Activated B cell treated with CpG ODN at 0.5 μM for 24 hours (primary cell): ENCODE measurements around the gene MATN1. TPM values are rescaled to one million over a fixed set of nuclear protein-coding genes. Genes with fewer than 3 reads are reported as not detected.

ENCODE experiments used
- ATAC-seq: fragments of 200-7000 bp; cut with Tn5 transposase; one replicate; pipeline ENCODE4 v1.10.0; 2021; ENCODE audit warnings: low read depth, mild to moderate bottlenecking, moderate library complexity
- CTCF ChIA-PET: fragments of 350-600 bp; sonication (Branson Sonifier 250); formaldehyde crosslinking; loops from one replicate; lab custom pipeline; 2021; ENCODE audit warnings: antibody characterized with exemption; lab: Charles Lee
- POLR2A ChIA-PET: fragments of 350-600 bp; sonication (Branson Sonifier 250); formaldehyde crosslinking; loops from one replicate; lab custom pipeline; 2021; ENCODE audit warnings: antibody characterized with exemption; lab: Charles Lee
- DNase-seq: peaks from one replicate; pipeline ENCODE4 v3.0.0; 2022
- H3K27ac Mint-ChIP-seq: one replicate; pipeline ENCODE4 v1.8.0; 2020; ENCODE audit warnings: mixed read lengths
- H3K27me3 Mint-ChIP-seq: one replicate; pipeline ENCODE4 v1.8.0; 2021; ENCODE audit warnings: mixed read lengths
- H3K36me3 Mint-ChIP-seq: one replicate; pipeline ENCODE4 v1.8.0; 2021; ENCODE audit warnings: low read depth, mixed read lengths
- H3K4me1 Mint-ChIP-seq: one replicate; pipeline ENCODE4 v1.8.0; 2021; ENCODE audit warnings: mixed read lengths
- H3K4me3 Mint-ChIP-seq: one replicate; pipeline ENCODE4 v1.8.0; 2020; ENCODE audit warnings: mild to moderate bottlenecking, mixed read lengths
- H3K9me3 Mint-ChIP-seq: one replicate; pipeline ENCODE4 v1.8.0; 2020; ENCODE audit warnings: mixed read lengths
- CTCF ChIP-seq: fragments of 200-600 bp; IDR thresholded peaks from one replicate; pipeline ENCODE4 v1.8.0; 2022; ENCODE audit warnings: antibody characterized with exemption, mild to moderate bottlenecking
- intact Hi-C: fragments of 100-400 bp; cut with micrococcal nuclease; formaldehyde crosslinking; loops from one replicate; pipeline ENCODE4 v1.15.1; 2024
- total RNA-seq: library from RNA; stranded (reverse); gene quantifications from 2 replicates; pipeline ENCODE4 v1.2.3, GENCODE V29; 2022

The MATN1 gene
- total RNA-seq, 1 donor from 2014 or later = 0.93 TPM

GRCh38 chr1:30760596-30761324 is 37.4 kb upstream of the MATN1 start:
- Mint-ChIP-seq H3K27ac (peak overlapping the region; percentile 80), H3K36me3 (peaks cover 17% of the 10 kb centered on the region), H3K4me3 (peak overlapping the region; percentile 99), H3K27me3 (no peaks in the 10 kb centered on the region), H3K4me1 (peaks cover 89% of the 10 kb centered on the region), H3K9me3 (no peaks in the 10 kb centered on the region)
- ChIA-PET CTCF (interaction anchor here (1.0 to 2.9 kb wide), 9 partner anchors 9 to 41 kb away, joined by 3 to 26 read pairs (median 6); no protein-coding TSS in a partner anchor), POLR2A (interaction anchor here (1.0 to 25.3 kb wide), 7 partner anchors 11 to 391 kb away, joined by 3 to 662 read pairs (median 27); partner anchors contain the start of gene MATN1)
- no peak for ATAC-seq
- no peak for DNase-seq
- no peak for TF ChIP-seq CTCF
- intact Hi-C loops = no loop called here

- H3K36me3 Mint-ChIP-seq = peaks cover 27% of the 10 kb centered on the region
- ChIA-PET CTCF (interaction anchor here (0.6 to 2.9 kb wide), 4 partner anchors 9 to 40 kb away, joined by 3 to 26 read pairs (median 4); no protein-coding TSS in a partner anchor), POLR2A (interaction anchor here (9.6 to 25.3 kb wide), 3 partner anchors 13 to 40 kb away, joined by 182 to 662 read pairs (median 648); partner anchors contain the start of gene MATN1)
- DNase-seq = no peak
- peaks cover 90% of the 10 kb centered on the region for H3K4me1 Mint-ChIP-seq
- H3K27me3 Mint-ChIP-seq = no peaks in the 10 kb centered on the region
- ATAC-seq = no peak
- intact Hi-C loops = no loop called here
- TF ChIP-seq CTCF = no peak
- no peaks in the 10 kb centered on the region for H3K9me3 Mint-ChIP-seq
- H3K4me3 Mint-ChIP-seq = peak overlapping the region; percentile 99
- H3K27ac Mint-ChIP-seq = peak overlapping the region; percentile 80
These were observed 36.4 kb upstream of the MATN1 start for GRCh38 chr1:30759718-30760281.

- intact Hi-C loops = no loop called here
- Mint-ChIP-seq H3K36me3 (peaks cover 31% of the 10 kb centered on the region), H3K27me3 (no peaks in the 10 kb centered on the region), H3K9me3 (no peaks in the 10 kb centered on the region), H3K4me1 (peaks cover 90% of the 10 kb centered on the region), H3K27ac (peak overlapping the region; percentile 96), H3K4me3 (peak overlapping the region; percentile 99)
- DNase-seq (no peak), ATAC-seq (no peak)
- ChIA-PET POLR2A (interaction anchor here (0.6 to 25.3 kb wide), 8 partner anchors 13 to 1491 kb away, joined by 3 to 662 read pairs (median 94); partner anchors contain the start of gene MATN1), CTCF (interaction anchor here (1.1 to 2.6 kb wide), 6 partner anchors 8 to 40 kb away, joined by 3 to 31 read pairs (median 6); no protein-coding TSS in a partner anchor)
- no peak for TF ChIP-seq CTCF
These were observed 35.5 kb upstream of the MATN1 start for GRCh38 chr1:30758785-30759380.

GRCh38 chr1:30758121-30758688 is 34.8 kb upstream of the MATN1 start:
- intact Hi-C loops = no loop called here
- ChIA-PET CTCF (interaction anchor here (0.8 to 2.6 kb wide), 6 partner anchors 9 to 39 kb away, joined by 3 to 31 read pairs (median 6); no protein-coding TSS in a partner anchor), POLR2A (interaction anchor here (0.6 to 25.3 kb wide), 12 partner anchors 8 to 1492 kb away, joined by 3 to 662 read pairs (median 14); partner anchors contain the start of gene MATN1)
- H3K27ac Mint-ChIP-seq = peak overlapping the region; percentile 96
- ATAC-seq (no peak), DNase-seq (no peak)
- TF ChIP-seq CTCF = no peak
- H3K36me3 Mint-ChIP-seq = peaks cover 38% of the 10 kb centered on the region
- no peaks in the 10 kb centered on the region for H3K27me3 Mint-ChIP-seq
- no peaks in the 10 kb centered on the region for H3K9me3 Mint-ChIP-seq
- peak overlapping the region; percentile 99 for H3K4me3 Mint-ChIP-seq
- peaks cover 90% of the 10 kb centered on the region for H3K4me1 Mint-ChIP-seq
